Esophagus squamous epithelium (tissue), 4 donors: ENCODE data around the gene ACSL5.

Source experiments
- CTCF ChIP-seq, 6 experiments: fragments of 450-650 bp in 4 of 6; fragments of 200-600 bp in 2 of 6; sonication (generic) in 2 of 6; IDR thresholded peaks; one replicate each; pipeline ENCODE4 v1.5.1; 2016 to 2019; ENCODE audit warnings: antibody characterized with exemption in 6 of 6, mild to moderate bottlenecking in 4 of 6, moderate library complexity in 4 of 6
- POLR2A ChIP-seq, 4 donors: fragments of 450-650 bp; IDR thresholded peaks; one replicate each; pipeline ENCODE4 v1.6.1; 2017; ENCODE audit warnings: antibody characterized with exemption in 4 of 4, mild to moderate bottlenecking in 4 of 4, moderate library complexity in 3 of 4

GRCh38 chr10:112466802-112467201, 92.9 kb downstream of the ACSL5 start:
- TF ChIP-seq POLR2A (IDR thresholded peaks at IDR 0.05) (no peak), CTCF (IDR thresholded peaks at IDR 0.05) (no peak)
